WERI-Rb-1 (cell line): ENCODE measurements around the gene HM13.
"Not testable (repeated sequence)": the region's sequence is repeated elsewhere in the genome, so short reads cannot be mapped to it uniquely, and the experiment has no call there.

ENCODE experiments used
- DNase-seq: peaks from one replicate; pipeline ENCODE4 v3.0.0-alpha.2; 2020
- H3K27ac ChIP-seq: fragments of 250-450 bp; sonication (Bioruptor Pico); 2 replicates; pipeline ENCODE4 v1.5.1; 2020; ENCODE audit warnings: mild to moderate bottlenecking, moderate library complexity
- H3K27me3 ChIP-seq: fragments of 250-450 bp; sonication (Bioruptor Pico); 2 replicates; pipeline ENCODE4 v1.5.1; 2021; ENCODE audit warnings: mild to moderate bottlenecking, low read depth, moderate library complexity; ENCODE audit not compliant: insufficient read depth, severe bottlenecking
- H3K36me3 ChIP-seq: fragments of 250-450 bp; sonication (Bioruptor Pico); 2 replicates; pipeline ENCODE4 v1.5.1; 2020; ENCODE audit warnings: mild to moderate bottlenecking, moderate library complexity
- H3K4me3 ChIP-seq: 2 replicates; pipeline ENCODE4 v1.5.1; 2011; ENCODE audit warnings: low read depth, mild to moderate bottlenecking, control low read depth, low read length
- H3K9me3 ChIP-seq: fragments of 250-450 bp; sonication (Bioruptor Pico); 2 replicates; pipeline ENCODE4 v1.5.1; 2021; ENCODE audit warnings: mild to moderate bottlenecking, moderate library complexity; ENCODE audit not compliant: severe bottlenecking
- TF ChIP-seq, protein P1 (sequence below): IDR thresholded peaks from 2 replicates; pipeline ENCODE4 v1.5.1; 2011; ENCODE audit warnings: low read depth, mild to moderate bottlenecking, control low read depth, inconsistent platforms, low read length

The HM13 gene, protein sequence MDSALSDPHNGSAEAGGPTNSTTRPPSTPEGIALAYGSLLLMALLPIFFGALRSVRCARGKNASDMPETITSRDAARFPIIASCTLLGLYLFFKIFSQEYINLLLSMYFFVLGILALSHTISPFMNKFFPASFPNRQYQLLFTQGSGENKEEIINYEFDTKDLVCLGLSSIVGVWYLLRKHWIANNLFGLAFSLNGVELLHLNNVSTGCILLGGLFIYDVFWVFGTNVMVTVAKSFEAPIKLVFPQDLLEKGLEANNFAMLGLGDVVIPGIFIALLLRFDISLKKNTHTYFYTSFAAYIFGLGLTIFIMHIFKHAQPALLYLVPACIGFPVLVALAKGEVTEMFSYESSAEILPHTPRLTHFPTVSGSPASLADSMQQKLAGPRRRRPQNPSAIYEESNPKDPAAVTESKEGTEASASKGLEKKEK

DNA sequence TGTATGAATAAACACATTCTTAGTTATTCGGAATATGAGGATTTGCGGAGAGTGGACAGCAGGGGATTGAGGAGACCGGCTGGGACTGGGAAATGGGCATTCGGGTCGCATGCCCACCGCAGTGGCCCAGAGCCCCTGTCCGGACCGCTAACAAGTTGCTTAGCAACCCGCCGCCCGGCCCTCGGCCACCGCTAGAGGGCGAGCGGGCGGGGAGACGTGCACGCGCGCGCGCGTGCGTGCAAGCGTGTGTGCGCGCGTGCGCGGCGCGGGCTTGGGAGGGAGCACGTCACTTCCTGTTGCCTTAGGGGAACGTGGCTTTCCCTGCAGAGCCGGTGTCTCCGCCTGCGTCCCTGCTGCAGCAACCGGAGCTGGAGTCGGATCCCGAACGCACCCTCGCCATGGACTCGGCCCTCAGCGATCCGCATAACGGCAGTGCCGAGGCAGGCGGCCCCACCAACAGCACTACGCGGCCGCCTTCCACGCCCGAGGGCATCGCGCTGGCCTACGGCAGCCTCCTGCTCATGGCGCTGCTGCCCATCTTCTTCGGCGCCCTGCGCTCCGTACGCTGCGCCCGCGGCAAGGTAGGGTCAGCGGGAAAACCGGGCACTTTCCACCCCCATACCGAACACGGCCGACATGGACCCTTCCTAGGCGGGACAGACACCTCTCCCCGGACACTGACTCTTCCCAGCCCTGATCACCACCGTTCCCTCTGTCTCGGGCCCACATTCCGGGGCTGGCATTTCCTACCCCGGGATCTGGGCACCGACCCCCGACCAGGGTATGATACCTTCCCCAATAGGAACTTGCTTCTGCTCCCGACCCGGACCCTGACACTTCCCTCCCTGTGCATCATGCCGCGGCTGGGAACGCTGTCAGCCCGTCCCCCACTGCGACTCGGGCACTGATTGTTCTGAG, at the start of gene HM13:
TSS of gene HM13 (plus strand) at position 289 of the 918 bp plus-strand sequence. CDS start at position 399, 110 bp downstream.
- Histone ChIP-seq H3K27ac (peak within 1 kb of the TSS; percentile 85), H3K36me3 (peaks cover 32% of the 10 kb centered on the region), H3K4me3 (peak within 1 kb of the TSS; percentile 86), H3K9me3 (no peaks in the 10 kb centered on the region), H3K27me3 (no peaks in the 10 kb centered on the region)
- TF ChIP-seq, protein P1, sequence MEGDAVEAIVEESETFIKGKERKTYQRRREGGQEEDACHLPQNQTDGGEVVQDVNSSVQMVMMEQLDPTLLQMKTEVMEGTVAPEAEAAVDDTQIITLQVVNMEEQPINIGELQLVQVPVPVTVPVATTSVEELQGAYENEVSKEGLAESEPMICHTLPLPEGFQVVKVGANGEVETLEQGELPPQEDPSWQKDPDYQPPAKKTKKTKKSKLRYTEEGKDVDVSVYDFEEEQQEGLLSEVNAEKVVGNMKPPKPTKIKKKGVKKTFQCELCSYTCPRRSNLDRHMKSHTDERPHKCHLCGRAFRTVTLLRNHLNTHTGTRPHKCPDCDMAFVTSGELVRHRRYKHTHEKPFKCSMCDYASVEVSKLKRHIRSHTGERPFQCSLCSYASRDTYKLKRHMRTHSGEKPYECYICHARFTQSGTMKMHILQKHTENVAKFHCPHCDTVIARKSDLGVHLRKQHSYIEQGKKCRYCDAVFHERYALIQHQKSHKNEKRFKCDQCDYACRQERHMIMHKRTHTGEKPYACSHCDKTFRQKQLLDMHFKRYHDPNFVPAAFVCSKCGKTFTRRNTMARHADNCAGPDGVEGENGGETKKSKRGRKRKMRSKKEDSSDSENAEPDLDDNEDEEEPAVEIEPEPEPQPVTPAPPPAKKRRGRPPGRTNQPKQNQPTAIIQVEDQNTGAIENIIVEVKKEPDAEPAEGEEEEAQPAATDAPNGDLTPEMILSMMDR, result peak; percentile 96
- peak; percentile 90 for DNase-seq

DNA sequence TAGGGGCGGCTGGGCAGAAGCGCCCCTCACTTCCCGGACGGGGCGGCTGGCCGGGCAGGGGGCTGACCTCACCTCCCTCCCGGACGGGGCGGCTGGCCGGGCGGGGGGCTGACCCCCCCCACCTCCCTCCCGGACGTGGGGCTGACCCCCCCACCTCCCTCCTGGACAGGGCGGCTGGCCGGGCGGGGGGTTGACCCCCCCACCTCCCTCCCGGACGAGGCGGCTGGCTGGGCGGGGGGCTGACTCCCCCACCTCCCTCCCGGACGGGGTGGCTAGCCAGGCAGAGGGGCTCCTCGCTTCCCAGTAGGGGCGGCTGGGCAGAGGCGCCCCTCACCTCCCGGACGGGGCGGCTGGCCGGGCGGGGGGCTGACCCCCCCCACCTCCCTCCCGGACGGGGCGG, 43.3 kb upstream of the HM13 start:
- H3K27ac ChIP-seq, H3K9me3 ChIP-seq, H3K27me3 ChIP-seq, H3K4me3 ChIP-seq, H3K36me3 ChIP-seq, DNase-seq: not testable (repeated sequence)

DNA sequence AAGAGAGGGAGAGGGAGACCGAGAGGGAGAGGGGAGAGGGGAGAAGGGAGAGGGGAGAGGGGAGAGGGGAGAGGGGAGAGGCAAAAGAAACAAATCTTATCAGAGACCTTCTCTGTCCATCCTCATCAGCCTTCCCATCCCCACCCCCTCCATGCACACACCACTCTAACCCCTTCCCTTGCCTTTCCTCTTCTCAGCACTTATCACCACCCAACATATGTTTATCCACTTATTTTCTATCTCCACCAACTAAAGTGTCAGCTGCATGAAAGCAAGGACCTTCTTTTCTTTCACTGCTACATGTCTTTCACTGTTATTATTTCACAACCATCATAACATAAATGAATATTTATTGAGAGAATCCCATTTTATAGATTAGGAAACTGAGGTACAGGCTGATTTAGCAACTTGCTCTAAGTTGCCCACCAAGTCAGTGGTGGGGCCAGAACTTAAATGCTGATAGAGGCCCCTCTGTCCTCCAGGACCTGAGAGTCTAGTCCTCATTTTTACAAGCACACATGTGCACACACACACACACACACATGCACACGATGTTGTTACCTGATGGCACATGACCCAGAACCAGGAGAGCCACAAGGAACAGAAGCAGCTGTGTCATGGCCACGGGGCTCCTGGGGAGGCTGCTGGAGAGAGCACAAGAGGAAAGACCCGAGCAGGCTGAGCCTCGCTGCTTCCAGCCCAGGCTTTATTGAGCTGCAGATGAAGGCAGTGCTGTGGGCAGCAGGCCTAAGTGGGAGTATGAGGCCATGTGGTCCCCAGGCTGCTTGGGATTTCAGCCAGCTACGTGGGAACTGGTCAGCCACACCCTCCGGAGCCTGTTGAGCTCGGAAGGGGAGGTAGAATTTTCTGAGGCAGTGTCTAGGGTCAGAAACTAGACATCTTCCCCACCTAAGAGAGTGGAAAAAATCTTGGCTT, 41.6 kb upstream of the HM13 start:
- TF ChIP-seq, protein P1, result no peak
- Histone ChIP-seq H3K4me3 (no peak overlapping the region), H3K27ac (no peak overlapping the region), H3K36me3 (no peaks in the 10 kb centered on the region), H3K27me3 (no peaks in the 10 kb centered on the region), H3K9me3 (no peaks in the 10 kb centered on the region)
- no peak for DNase-seq

DNA sequence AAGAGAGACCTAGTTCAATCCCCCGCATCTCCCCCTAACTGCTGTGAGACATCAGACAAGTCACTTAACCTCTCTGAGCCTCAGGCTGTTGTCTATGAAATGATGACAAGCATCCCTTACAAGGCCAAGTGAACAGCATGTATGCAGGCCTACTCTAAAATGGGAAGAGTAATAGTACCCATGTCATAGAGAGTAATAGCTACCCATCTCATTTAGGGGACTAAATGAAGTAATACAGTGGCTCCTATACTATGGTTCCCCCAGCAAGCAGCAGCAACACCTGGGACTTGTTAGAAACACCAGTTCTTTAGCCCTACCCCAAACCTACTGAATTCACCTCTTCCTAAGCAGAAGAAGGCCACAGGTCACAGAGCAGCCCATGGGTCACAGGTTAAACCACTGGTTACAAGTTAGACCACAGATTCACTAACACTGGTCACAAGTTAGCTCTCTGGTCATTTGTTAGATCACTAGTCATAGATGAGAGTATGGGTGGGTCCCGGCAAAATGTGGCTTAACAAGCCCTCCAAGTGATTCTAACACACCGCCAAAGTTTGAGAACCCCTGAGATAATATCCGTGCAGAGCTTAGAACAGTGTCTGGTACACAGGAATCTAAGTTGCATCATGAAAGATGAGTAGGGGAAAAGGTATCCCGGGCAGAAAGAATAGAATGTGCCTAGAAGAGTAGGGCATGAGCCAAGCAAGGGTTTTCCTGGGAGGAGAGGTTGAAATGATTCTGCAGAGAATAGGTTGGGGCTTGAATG, 40.7 kb upstream of the HM13 start:
- H3K36me3 ChIP-seq, result no peaks in the 10 kb centered on the region
- H3K9me3 ChIP-seq, result no peaks in the 10 kb centered on the region
- no peak overlapping the region for H3K27ac ChIP-seq
- H3K27me3 ChIP-seq, result no peaks in the 10 kb centered on the region
- no peak overlapping the region for H3K4me3 ChIP-seq
- DNase-seq, result no peak
- TF ChIP-seq, protein P1, result no peak

DNA sequence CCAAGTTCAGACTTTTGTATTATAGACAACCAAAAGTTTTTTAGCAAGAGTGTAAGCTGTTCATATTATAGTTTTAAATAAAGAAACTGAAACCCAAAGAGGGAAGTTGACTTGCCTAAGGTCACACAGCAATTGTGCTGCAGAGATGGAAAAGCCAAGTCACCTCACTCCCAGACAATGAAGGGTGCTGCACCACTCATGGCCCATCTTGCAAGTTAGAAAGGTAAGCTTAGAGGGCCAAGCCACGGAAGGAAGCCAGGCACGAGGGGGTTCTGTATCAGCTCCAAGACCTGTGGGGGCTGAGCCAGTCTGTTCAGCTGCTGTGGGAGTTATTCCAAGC, 40.2 kb upstream of the HM13 start:
- Histone ChIP-seq H3K36me3 (no peaks in the 10 kb centered on the region), H3K4me3 (no peak overlapping the region), H3K27me3 (no peaks in the 10 kb centered on the region), H3K27ac (no peak overlapping the region), H3K9me3 (no peaks in the 10 kb centered on the region)
- DNase-seq, result no peak
- TF ChIP-seq, protein P1, result no peak
